C1 segment of cervical spinal cord (tissue), 14 donors: ENCODE results near the gene INPP5E.

Source experiments
- DNase-seq, 14 donors: peaks; one replicate each; lab custom pipeline; 2025; lab: John Stamatoyannopoulos, UW

Gene INPP5E

GRCh38 chr9:136439481-136440408, at the start of gene INPP5E:
Gene INPP5E (minus strand): TSS chr9:136439845. CDS start chr9:136439419, 426 bp downstream.
- peak in 13 of 14 donors; percentile 10 to 81 (median 28) for DNase-seq

DNA sequence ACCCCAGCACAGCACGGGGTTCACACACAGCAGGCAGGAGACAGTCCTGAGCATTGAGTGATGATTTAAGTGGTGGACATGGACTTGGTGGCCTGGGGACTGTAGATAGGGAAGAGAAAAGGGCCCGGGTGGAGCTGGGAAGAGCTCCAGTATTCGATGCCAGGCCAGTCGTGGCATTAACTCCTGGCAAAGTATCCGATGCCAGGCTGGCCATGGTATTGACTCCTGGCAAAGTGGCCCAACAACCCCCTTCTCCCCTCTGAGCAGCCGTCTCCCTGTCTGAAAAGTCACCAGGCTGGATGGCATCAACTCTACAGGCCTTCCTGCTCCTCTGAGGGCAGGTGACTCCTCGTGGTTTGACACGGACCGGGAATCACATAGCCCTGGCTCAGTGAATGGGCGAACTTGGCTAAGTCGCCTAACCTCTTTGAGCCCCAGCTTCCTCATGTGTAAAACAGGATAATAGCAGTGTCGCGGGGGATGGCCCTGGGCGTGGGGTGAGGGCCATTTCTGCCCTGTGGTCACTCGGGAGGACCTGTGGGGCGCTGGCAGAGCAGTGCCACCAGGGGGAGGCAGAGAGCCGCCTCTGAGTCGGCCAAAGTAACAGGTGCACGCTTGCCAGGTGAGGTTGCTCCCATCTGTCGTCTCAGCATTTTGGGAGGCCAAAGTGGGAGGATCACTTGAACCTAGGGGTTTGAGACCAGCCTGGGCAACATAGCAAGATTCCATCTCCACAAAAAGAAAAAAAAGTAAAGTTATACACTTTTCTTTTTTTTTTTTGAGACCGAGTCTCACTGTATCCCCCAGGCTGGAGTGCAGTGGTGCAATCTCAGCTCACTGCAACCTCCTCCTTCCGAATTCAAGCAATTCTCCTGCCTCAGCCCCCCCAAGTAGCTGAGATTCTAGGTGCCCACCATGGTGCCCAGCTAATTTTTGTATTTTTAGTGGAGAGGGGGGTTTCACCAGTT, 48.9 kb upstream of the INPP5E start:
- DNase-seq, result peak in 10 of 14 donors; percentile 5 to 71 (median 42)

DNA sequence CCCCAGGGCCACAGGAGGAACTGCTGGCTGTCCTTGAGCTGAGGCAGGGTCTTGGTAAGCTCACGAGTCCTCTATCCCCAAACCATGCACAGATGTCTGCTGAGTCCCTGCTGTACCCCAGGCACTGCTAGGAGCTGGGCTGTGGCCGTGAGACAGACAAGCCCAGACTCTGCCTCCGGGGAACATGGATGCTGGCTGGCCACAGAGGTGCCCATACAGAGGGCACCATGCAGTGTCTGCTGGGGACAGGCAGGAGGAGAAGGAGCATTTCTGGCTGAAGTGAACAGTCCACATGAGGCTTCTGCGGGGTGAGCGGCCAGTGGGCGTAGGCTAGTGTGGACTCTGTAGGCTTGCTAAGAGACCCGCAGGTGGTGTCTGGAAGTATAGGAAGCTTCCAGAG, 48.0 kb upstream of the INPP5E start:
- DNase-seq, result no peak

- no peak for DNase-seq
Observed at GRCh38 chr9:136486823-136487620, 47.4 kb upstream of the INPP5E start.

GRCh38 chr9:136486131-136486530, 46.5 kb upstream of the INPP5E start:
- DNase-seq, result no peak

DNA sequence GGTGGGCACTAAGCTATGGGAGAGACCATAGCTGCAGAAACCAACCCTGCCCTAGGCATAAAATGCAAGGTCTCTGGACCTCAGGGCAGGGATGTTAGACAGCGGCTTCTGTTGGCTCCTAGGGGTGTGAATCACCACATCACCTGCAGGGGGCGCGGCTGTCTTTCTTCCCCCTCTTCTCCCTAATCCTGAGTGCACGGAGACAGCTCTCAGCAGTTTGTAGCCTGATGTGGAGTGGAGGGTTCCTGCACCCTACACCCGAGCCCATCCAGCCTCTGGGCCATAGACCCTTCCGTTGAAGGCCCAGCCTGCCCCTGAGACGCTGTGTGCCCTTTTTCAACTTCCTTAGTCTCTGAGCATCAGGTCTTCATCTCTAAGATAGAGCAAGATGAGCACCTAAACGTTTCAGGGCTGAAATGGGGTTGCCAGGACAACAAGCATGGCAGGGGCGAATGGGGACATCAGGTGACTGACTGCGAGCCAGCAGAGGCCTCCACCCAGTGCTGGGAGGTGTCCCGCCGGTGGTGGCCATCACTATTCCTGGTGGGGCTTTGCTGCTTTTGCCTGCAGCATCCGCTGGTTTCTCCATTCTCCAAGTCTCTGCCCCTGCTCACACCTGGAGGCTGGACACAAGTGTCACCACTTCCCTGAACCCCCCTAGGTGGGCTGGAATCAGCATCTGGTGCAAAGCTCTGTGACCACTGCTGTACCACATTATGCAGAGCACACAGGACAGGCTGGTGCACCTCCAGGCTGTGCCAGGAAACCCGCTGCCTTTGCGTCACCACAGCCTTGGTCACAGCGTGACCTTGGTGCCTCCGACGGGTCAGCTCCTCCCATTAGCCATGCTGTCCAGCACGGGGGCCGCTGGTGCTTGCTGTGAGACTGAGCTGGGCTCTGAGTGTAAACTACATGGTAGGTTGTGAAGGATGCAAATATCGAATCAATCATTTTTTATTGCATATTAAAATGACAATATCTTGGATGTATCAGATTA, 45.7 kb upstream of the INPP5E start:
- peak in 13 of 14 donors; percentile 24 to 81 (median 55) for DNase-seq

DNA sequence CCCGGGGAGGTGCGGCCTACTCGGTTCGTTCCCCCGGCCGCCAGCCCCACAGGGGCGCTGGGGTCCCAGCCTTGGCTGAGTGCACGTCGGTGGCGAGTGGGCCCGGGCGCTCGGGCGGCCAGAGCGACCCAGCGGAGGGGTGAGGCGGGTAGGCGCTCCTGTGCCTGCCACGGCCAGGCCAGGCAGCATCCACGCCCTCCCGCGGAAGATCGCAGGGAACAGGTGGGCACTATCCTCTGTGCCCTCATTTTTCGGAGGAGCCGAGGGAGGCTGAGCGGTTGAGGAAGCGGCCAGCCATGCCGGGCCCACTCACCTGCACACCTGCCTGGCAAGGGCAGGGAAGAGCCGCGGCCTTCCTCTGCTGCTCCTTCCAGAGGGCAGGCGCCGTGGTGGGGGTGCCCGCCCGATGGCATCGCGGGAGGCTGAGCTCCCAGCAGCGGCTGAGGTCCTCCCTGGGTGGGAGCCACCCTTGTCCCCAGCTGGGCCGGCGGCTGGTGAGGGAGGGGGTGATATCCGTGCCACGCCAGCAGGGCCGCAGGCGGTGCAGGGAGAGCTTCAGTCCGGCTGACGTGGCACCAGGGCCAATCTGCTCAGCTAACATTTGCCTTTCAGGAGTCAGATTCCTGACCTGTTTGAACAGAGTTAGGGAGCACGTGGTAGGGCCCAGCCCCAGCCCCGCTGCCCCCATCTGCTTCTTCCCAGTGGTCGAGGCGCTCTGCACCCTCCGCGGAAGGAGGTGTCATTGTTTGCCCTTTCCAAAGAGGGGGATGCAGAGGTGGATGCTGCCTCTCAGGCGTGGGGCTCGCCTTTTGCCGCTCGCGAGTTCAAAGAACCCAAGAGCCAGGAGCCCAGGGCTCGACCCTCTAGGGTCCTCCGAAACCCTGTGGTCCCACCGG, 44.8 kb upstream of the INPP5E start:
- peak in 1 of 14 donors; percentile 58 for DNase-seq

DNA sequence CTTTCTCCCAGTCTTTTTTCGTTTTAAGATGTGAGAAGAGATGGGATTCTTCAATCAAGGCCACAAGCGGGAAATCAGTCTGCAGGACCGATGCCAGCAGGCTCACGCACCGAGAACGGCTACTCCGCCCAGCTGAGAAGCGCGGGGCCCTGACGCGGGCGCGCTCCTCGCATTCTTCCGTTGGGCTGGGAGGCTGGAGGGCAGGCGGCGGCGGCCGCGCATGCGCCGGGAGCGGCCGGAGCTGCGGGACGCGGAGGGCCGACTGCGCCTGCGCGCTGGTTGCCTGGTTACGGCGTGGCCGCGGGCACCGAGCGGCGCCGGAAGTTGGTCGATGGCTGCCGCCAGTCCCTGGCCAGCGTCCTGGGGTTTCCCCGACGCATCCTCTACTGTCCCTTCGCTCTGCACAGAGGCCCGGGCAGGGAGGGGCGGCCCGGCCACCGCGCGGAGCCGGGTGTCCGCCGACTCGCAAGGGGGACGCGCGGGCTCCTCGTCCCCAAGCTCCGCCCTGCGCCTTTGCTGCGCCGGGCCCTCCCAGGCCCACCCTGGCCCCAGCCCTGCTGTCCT, 44.0 kb upstream of the INPP5E start:
- peak; percentile 73 to 97 (median 92) for DNase-seq

GRCh38 chr9:136482793-136483588, 43.3 kb upstream of the INPP5E start, which contains the start of gene SEC16A:
Gene SEC16A (minus strand): TSS chr9:136483040. CDS start chr9:136477615, 5,425 bp downstream.
- peak; percentile 85 to 100 (median 99) for DNase-seq

GRCh38 chr9:136482046-136482792, 42.6 kb upstream of the INPP5E start:
- DNase-seq, result no peak

DNA sequence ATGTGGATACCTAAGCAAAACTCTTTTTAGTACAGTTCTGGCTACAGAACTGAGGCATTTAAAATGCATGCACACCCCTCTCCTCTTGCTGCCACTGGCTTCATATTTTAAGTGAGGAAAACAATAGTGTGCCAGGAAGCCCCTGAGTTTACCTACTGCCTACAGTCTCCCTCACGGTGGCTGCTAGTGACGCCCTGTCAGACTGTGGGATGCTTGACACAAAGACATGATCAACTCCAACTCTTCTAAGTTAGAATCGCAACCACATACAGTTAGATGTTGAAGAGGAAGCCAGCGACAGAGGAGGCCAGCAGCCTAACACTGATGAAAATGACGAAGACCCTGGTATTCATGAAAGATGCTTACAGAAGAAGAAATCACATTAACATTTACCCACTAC, 41.9 kb upstream of the INPP5E start:
- DNase-seq, result no peak

DNA sequence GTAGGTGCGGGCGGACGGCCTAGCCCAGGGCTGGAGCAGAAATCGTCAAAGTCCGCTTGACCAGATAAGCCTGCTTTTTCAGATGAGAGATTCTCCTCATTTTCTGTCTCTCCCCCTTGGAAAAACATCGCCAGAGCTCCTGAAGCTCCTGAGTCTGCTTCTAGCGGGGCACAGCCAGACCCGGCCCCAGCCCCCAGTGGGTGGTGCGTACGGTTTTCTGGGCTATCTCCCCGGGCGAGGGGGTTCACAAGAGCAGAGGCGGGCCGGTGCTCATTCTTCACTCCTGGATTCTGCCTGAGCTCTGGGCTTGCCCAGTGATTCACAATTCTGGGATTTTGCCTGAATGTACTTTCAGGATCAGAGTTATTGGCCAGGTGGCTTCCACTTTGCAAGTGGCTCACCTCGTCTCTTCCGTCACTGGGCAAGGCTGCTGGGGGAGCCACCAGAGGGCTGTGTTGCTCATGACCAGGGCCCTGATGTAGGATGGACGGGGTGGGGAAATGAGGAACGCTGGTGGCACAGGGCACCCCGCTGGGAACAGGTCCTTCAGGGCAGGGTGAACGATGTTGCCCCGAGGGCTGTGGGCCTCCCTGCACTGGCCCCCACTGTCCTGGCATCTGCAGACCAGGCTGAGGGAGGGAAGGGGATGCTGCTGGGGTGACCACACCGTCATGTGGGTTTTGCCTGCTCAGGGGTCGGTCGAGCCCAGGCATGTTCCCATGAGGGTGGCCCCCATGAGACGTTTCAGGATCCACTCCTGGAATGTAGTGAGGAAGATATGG, 36.9 kb upstream of the INPP5E start:
- no peak for DNase-seq

GRCh38 chr9:136474974-136475865, 35.6 kb upstream of the INPP5E start:
- DNase-seq, result no peak

GRCh38 chr9:136474021-136474640, 34.5 kb upstream of the INPP5E start:
- no peak for DNase-seq

- no peak for DNase-seq
Observed at GRCh38 chr9:136473354-136473721, 33.7 kb upstream of the INPP5E start.
